GM12872 (cell line): ENCODE data around the gene SLK.

Experiments used
- TF ChIP-seq, protein P1 (sequence below): IDR thresholded peaks from 3 replicates; pipeline ENCODE4 v1.5.1; 2011; ENCODE audit warnings: low read depth, mild to moderate bottlenecking, low read length, moderate library complexity; ENCODE audit not compliant: insufficient read depth

Gene SLK

DNA sequence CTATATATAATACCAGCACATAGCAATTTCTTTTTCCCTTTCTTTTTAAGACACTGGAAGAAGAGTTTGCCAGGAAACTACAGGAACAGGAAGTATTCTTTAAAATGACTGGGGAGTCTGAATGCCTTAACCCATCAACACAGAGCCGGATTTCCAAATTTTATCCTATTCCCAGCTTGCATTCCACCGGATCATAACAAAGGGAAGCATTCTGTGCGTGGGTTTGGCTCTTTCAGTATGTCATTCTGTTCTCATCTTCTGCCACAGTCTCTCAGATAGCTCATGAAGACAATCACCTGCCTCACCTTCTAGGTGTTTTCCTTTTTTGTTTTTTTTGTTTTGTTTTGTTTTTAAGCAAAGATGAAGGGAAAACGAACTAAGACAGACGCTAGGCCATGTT, 58.6 kb downstream of the SLK start:
- TF ChIP-seq, protein P1, sequence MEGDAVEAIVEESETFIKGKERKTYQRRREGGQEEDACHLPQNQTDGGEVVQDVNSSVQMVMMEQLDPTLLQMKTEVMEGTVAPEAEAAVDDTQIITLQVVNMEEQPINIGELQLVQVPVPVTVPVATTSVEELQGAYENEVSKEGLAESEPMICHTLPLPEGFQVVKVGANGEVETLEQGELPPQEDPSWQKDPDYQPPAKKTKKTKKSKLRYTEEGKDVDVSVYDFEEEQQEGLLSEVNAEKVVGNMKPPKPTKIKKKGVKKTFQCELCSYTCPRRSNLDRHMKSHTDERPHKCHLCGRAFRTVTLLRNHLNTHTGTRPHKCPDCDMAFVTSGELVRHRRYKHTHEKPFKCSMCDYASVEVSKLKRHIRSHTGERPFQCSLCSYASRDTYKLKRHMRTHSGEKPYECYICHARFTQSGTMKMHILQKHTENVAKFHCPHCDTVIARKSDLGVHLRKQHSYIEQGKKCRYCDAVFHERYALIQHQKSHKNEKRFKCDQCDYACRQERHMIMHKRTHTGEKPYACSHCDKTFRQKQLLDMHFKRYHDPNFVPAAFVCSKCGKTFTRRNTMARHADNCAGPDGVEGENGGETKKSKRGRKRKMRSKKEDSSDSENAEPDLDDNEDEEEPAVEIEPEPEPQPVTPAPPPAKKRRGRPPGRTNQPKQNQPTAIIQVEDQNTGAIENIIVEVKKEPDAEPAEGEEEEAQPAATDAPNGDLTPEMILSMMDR, result no peak

DNA sequence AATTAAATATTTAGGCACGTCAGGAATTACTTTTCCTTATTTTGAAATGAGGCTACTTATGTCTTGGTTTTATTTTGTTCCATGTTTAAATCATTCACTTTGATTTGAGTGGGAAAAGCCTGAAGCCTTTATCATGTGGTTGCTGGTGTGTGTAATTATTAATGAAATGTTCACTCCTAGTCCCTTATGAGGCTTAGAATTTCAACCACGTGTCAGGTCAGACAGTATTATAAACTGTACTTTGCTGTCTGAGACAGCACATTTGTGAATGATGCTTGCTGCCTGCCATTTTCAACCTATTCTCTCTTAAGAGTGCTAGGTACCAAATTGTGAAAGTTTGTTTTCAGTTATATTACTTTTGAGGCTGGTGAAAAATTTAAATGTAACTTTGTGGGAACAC, 59.8 kb downstream of the SLK start:
- TF ChIP-seq, protein P1, result no peak

DNA sequence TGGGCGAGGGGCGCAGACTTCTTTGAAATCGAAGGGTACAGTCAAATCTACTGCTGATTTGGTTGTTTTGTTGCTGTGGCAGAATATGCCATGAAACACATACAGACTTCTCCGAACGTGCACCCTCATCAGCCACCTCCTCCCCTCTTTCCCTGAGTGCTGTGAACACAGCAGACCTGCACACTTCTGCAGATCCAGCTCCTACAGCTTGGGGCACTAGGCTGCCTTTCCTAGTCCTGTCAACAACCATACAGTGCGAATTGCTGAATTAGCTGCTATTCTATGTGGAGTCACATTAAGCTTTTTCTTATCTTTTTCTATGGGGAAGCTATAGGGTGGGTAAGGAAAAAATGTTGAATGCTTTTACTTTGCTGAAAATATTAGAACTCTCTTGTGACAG, 61.2 kb downstream of the SLK start:
- TF ChIP-seq, protein P1, result peak; percentile 28; the same call in 1 of the 3 replicates

DNA sequence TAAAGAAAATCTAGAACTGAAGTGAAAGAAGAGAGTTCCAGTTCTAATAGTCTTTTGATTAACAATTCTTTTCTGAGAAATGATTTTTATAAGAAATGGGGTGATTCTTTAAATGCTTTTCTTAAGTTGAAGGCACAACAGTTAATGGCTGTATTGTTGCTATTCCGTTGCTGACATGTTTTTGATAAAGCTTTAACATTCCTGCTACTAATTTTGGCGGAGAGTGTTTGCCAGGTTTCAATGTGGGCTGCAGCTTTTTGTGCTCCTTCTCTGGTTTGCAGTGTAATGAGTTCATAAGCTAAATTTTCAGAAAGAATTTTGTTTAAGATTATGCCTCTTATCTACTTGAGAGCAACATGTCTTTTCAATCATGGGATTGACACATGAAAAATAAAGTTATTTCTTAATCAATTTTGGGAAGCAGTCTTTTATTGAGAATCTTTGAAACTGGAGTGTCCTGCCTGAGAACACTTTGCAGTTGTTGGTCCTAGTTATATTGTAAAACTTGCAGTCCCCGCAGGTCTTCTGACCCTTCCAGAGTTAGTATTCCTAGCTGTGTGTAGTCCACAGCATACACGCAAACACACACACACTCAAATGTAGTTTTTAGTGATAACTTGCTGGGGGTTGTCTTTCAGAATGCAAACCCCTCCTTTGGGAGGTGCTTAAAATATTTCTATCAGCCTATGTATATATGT, 62.0 kb downstream of the SLK start:
- TF ChIP-seq, protein P1, result no peak

DNA sequence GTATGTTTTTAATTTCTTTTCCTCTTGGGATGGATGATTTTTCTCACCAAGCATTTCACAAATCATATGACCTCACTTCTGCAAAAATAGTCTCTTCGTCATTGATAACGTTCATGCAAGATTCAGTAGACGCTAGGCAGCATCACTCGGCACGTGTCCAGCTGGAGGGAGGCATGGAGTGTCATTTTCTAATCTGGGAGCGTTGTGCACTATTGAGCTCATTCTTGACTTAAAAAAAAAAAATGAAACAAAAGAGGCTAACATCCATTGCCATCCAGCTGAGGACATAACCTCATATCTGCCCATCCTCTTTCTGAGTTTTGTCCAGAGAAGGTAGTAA, 62.6 kb downstream of the SLK start:
- TF ChIP-seq, protein P1, result no peak

DNA sequence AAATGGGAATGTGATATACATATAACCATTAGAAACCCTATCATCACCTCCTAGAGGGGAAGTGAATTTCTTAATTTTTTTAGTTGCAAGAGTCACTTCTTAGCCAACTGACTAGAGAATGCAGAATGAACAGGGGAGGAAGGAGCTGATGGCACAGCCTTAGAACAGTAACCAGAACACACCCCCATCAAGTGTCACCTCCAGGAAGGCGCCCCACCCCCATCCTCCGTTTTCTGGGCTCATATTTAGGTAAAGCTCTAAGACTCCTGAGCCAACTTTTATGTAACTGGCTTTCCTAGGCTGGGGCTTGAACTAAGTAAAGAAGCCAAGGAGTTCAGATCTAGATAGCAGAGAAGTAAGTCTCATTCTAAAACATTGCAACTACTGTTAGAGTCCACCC, 64.7 kb downstream of the SLK start:
- TF ChIP-seq, protein P1, result no peak

DNA sequence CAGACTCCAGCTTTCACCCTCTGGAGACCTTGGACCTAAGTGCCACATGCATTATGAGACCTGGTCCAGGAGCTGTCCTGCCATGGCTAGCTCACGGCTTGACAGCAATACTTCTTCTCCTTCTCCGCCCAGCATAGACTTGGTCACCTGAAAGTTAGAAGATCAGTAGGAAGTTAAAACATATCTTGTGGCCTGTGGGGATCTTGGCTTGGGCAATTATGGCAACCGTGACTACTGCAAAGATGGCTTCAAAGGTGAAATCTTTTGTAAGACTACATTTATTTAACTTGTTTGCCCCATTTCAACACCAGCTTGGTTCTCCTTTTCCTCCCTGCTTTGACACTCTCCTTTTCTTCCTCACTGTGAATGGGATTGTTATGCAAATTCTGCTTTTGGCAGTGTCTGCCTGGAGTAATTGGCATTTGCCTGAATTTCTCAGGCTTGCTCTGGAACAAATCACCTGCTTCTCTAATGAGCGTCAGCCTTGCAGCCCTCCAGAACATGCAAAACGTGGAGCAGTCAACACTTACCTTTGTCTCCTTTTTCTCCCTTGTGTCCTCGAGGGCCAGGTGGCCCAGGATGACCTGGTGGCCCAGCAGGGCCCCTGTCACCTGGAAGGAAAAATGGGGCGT, 65.3 kb downstream of the SLK start:
- TF ChIP-seq, protein P1, result no peak
